Liver (tissue), 3 donors: ENCODE measurements around the gene SLC37A2.

Source experiments
- FOXA1 ChIP-seq: IDR thresholded peaks from 2 replicates; pipeline ENCODE4 v1.6.1; 2016; ENCODE audit warnings: antibody characterized with exemption
- GABPA ChIP-seq, 2 donors: IDR thresholded peaks in 1 of 2; conservative IDR thresholded peaks in 1 of 2; 2 replicates each; pipeline ENCODE4 v1.6.1; 2016; ENCODE audit warnings: antibody characterized with exemption in 2 of 2, mild to moderate bottlenecking in 1 of 2, moderate library complexity in 1 of 2
- RAD21 ChIP-seq, 2 donors: IDR thresholded peaks; 2 replicates each; pipeline ENCODE4 v1.6.1; 2016; ENCODE audit warnings: antibody characterized with exemption in 2 of 2, mild to moderate bottlenecking in 2 of 2
- TF ChIP-seq, protein P1 (sequence below): fragments of 150-350 bp; IDR thresholded peaks from 2 replicates; pipeline ENCODE4 v1.5.1; 2017; ENCODE audit warnings: improper control_type of control experiment, low read depth, low read length; ENCODE audit not compliant: missing input control
- donor health status: healthy.
- donor health status: healthy.

DNA sequence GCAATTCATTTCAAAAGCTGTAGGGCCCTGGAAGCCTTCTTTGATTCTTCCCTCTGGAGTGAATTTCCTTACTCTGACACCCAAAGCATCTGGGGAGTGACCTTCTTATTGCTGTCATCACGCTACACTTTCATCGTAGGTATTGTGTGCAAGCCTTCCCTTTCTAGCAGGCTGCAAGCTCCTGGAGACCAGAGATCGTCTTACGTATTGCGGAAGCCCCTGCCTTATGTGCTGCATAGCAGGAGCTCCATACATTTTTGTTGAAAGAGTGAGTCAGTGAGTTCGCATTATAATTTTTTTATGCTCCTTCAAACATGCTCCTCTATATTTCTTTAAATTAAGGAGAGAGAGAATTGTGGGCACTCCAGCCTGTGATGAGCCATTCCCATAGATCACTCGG lies 69.5 kb downstream of the SLC37A2 start:
- TF ChIP-seq, protein P1, sequence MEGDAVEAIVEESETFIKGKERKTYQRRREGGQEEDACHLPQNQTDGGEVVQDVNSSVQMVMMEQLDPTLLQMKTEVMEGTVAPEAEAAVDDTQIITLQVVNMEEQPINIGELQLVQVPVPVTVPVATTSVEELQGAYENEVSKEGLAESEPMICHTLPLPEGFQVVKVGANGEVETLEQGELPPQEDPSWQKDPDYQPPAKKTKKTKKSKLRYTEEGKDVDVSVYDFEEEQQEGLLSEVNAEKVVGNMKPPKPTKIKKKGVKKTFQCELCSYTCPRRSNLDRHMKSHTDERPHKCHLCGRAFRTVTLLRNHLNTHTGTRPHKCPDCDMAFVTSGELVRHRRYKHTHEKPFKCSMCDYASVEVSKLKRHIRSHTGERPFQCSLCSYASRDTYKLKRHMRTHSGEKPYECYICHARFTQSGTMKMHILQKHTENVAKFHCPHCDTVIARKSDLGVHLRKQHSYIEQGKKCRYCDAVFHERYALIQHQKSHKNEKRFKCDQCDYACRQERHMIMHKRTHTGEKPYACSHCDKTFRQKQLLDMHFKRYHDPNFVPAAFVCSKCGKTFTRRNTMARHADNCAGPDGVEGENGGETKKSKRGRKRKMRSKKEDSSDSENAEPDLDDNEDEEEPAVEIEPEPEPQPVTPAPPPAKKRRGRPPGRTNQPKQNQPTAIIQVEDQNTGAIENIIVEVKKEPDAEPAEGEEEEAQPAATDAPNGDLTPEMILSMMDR: no peak
- TF ChIP-seq RAD21 (IDR thresholded peaks at IDR 0.05): no peak
- no peak for TF ChIP-seq FOXA1
- no peak for TF ChIP-seq GABPA (IDR thresholded peaks at IDR 0.05 in 1 of 2, conservative IDR thresholded peaks at IDR 0.05 in 1 of 2)
